Neural cell (in vitro differentiated cells): Measurements from ENCODE around the gene NPEPL1. TPM values are rescaled to one million over a fixed set of nuclear protein-coding genes. Genes with fewer than 3 reads are reported as not detected.

ENCODE experiments used
- H2AFZ ChIP-seq: fragments of 200-600, 300-800 bp; sonication (generic), shearing (Covaris generic); 2 replicates; pipeline ENCODE4 v1.6.0; 2014; ENCODE audit warnings: low read depth, mild to moderate bottlenecking, antibody characterized with exemption, low read length, moderate library complexity
- H3F3A ChIP-seq: fragments of 200-600 bp; shearing (Covaris generic); 2 replicates; pipeline ENCODE4 v1.6.1; 2016; ENCODE audit warnings: mild to moderate bottlenecking, moderate library complexity, mixed read lengths, antibody characterized with exemption, low read length; ENCODE audit not compliant: insufficient read depth, poor library complexity, severe bottlenecking
- H3K27ac ChIP-seq: fragments of 200-600, 300-800 bp; sonication (generic), shearing (Covaris generic); 2 replicates; pipeline ENCODE4 v1.5.1; 2014; ENCODE audit warnings: mild to moderate bottlenecking, low read length, moderate library complexity
- H3K27me3 ChIP-seq: fragments of 300-800, 200-600 bp; sonication (generic), shearing (Covaris generic); 2 replicates; pipeline ENCODE4 v1.6.0; 2014; ENCODE audit warnings: mild to moderate bottlenecking, low read depth, low read length, moderate library complexity; ENCODE audit not compliant: insufficient read depth
- H3K36me3 ChIP-seq: fragments of 300-800, 200-600 bp; sonication (generic), shearing (Covaris generic); 2 replicates; pipeline ENCODE4 v1.5.1; 2014; ENCODE audit warnings: mild to moderate bottlenecking, antibody characterized with exemption, low read length, moderate library complexity; ENCODE audit not compliant: insufficient read depth
- H3K4me2 ChIP-seq: fragments of 300-800, 200-600 bp; sonication (generic), shearing (Covaris generic); 2 replicates; pipeline ENCODE4 v1.6.0; 2014; ENCODE audit warnings: mild to moderate bottlenecking, low read length
- H3K4me3 ChIP-seq: fragments of 300-800, 200-600 bp; sonication (generic), shearing (Covaris generic); 2 replicates; pipeline ENCODE4 v1.5.1; 2014; ENCODE audit warnings: mild to moderate bottlenecking, low read length, moderate library complexity
- H3K79me2 ChIP-seq: fragments of 200-600 bp; shearing (Covaris generic); replicated peaks from 2 replicates; pipeline ENCODE4 v1.6.0; 2014; ENCODE audit warnings: mild to moderate bottlenecking, low read length, moderate library complexity; ENCODE audit not compliant: insufficient read depth
- H3K9ac ChIP-seq: fragments of 300-800, 200-600 bp; sonication (generic), shearing (Covaris generic); 2 replicates; pipeline ENCODE4 v1.6.1; 2016; ENCODE audit warnings: mild to moderate bottlenecking, low read length, mixed read lengths
- H3K9me2 ChIP-seq: fragments of 200-600 bp; shearing (Covaris generic); 2 replicates; pipeline ENCODE4 v1.6.1; 2016; ENCODE audit warnings: mild to moderate bottlenecking, low read length, mixed read lengths; ENCODE audit not compliant: insufficient read depth
- H3K9me3 ChIP-seq: fragments of 200-600, 300-800 bp; sonication (generic), shearing (Covaris generic); 2 replicates; pipeline ENCODE4 v1.6.1; 2016; ENCODE audit warnings: mild to moderate bottlenecking, mixed run types, low read length, moderate library complexity, mixed read lengths
- H4K20me1 ChIP-seq: fragments of 200-600 bp; shearing (Covaris generic); 2 replicates; pipeline ENCODE4 v1.6.1; 2016; ENCODE audit warnings: mild to moderate bottlenecking, mixed run types; ENCODE audit not compliant: insufficient read depth
- EP300 ChIP-seq: fragments of 450-650 bp; conservative IDR thresholded peaks from 2 replicates; pipeline ENCODE4 v1.6.1; 2014; ENCODE audit warnings: antibody characterized with exemption, mild to moderate bottlenecking, moderate library complexity; ENCODE audit not compliant: poor library complexity, severe bottlenecking
- REST ChIP-seq: IDR thresholded peaks from 2 replicates; pipeline ENCODE4 v1.6.1; 2012; ENCODE audit warnings: borderline replicate concordance
- polyA plus RNA-seq: library from polyadenylated mRNA; depleted of rRNA; stranded (reverse); fragments of >200 nt; gene quantifications from 2 replicates; pipeline ENCODE4 v1.2.3, GENCODE V29; 2014

NPEPL1 gene
- polyA plus RNA-seq, 1 donor from 2014 or later: 63.4 TPM

GRCh38 chr20:58677808-58678207 lies 14.8 kb upstream of the NPEPL1 start:
- no peak for TF ChIP-seq REST
- no peak overlapping the region for H3K27ac ChIP-seq
- H4K20me1 ChIP-seq: no peaks in the 10 kb centered on the region
- no peak overlapping the region for H2AFZ ChIP-seq
- no peaks in the 10 kb centered on the region for H3K36me3 ChIP-seq
- H3K79me2 ChIP-seq: peaks cover 2% of the 10 kb centered on the region
- no peaks in the 10 kb centered on the region for H3K27me3 ChIP-seq
- H3K9me3 ChIP-seq: no peaks in the 10 kb centered on the region
- H3K9me2 ChIP-seq: no peaks in the 10 kb centered on the region
- no peak overlapping the region for H3K9ac ChIP-seq
- H3K4me3 ChIP-seq: no peak overlapping the region
- no peak overlapping the region for H3K4me2 ChIP-seq
- H3F3A ChIP-seq: no peaks in the 10 kb centered on the region

GRCh38 chr20:58678806-58679205 lies 13.8 kb upstream of the NPEPL1 start:
- H3K9ac ChIP-seq: no peak overlapping the region
- no peaks in the 10 kb centered on the region for H3K9me2 ChIP-seq

More at GRCh38 chr20:58678806-58679205, 13.8 kb upstream of the NPEPL1 start:
- no peak for TF ChIP-seq EP300
- TF ChIP-seq REST: no peak
- peaks cover 2% of the 10 kb centered on the region for H3K79me2 ChIP-seq
- no peak overlapping the region for H3K27ac ChIP-seq
- no peaks in the 10 kb centered on the region for H3K27me3 ChIP-seq
- no peaks in the 10 kb centered on the region for H3K9me3 ChIP-seq
- no peak overlapping the region for H2AFZ ChIP-seq
- H4K20me1 ChIP-seq: no peaks in the 10 kb centered on the region
- no peak overlapping the region for H3K4me2 ChIP-seq
- H3F3A ChIP-seq: no peaks in the 10 kb centered on the region
- no peaks in the 10 kb centered on the region for H3K36me3 ChIP-seq
- no peak overlapping the region for H3K4me3 ChIP-seq
